Keratinocyte (primary cell): ENCODE results near the gene ARL14EPL. TPM values are rescaled to one million over a fixed set of nuclear protein-coding genes. Genes with fewer than 3 reads are reported as not detected.

Experiments
- DNase-seq: peaks from one replicate; pipeline ENCODE4 v3.0.0-alpha.2; 2011; ENCODE audit warnings: low read depth, missing footprints, low spot score
- FAIRE-seq: peaks from 2 replicates; lab custom pipeline; 2011; peaks lifted over from hg19 to GRCh38; lab: Jason Lieb, UNC
- H2AFZ ChIP-seq: 2 replicates; pipeline ENCODE4 v1.6.0; 2012; ENCODE audit warnings: low read length, control low read depth, inconsistent platforms; ENCODE audit not compliant: control insufficient read depth
- H3K27ac ChIP-seq: 2 replicates; pipeline ENCODE4 v1.5.1; 2011; ENCODE audit warnings: low read length; ENCODE audit not compliant: control insufficient read depth, insufficient read depth
- H3K27me3 ChIP-seq: 3 replicates; pipeline ENCODE4 v1.6.0; 2011; ENCODE audit warnings: low read length; ENCODE audit not compliant: control insufficient read depth, insufficient read depth; ENCODE audit errors: extremely low read depth
- H3K36me3 ChIP-seq, 2 experiments: 2 replicates in 1 of 2; 3 replicates in 1 of 2; pipeline ENCODE4 v1.5.1; 2011; ENCODE audit warnings: low read length in 2 of 2, mild to moderate bottlenecking in 1 of 2; ENCODE audit not compliant: control insufficient read depth in 2 of 2, insufficient read depth in 2 of 2; ENCODE audit errors: extremely low read depth in 1 of 2
- H3K4me1 ChIP-seq: 3 replicates; pipeline ENCODE4 v1.5.1; 2011; ENCODE audit warnings: low read length; ENCODE audit not compliant: control insufficient read depth, insufficient read depth; ENCODE audit errors: extremely low read depth
- H3K4me2 ChIP-seq: 3 replicates; pipeline ENCODE4 v1.6.0; 2011; ENCODE audit warnings: low read depth, low read length; ENCODE audit not compliant: control insufficient read depth, insufficient read depth; ENCODE audit errors: extremely low read depth
- H3K4me3 ChIP-seq, 3 experiments: fragments of 200-600 bp in 1 of 3; sonication (generic) in 1 of 3; 2 replicates in 2 of 3; 3 replicates in 1 of 3; pipeline ENCODE4 v1.5.1; 2011 to 2016; ENCODE audit warnings: low read length in 3 of 3, mild to moderate bottlenecking in 3 of 3, control low read depth in 2 of 3, inconsistent platforms in 1 of 3, low read depth in 1 of 3, mixed read lengths in 1 of 3, mixed run types in 1 of 3, moderate library complexity in 1 of 3; ENCODE audit not compliant: control insufficient read depth in 2 of 3, insufficient read depth in 2 of 3; ENCODE audit errors: extremely low read depth in 1 of 3
- H3K79me2 ChIP-seq: 2 replicates; pipeline ENCODE4 v1.6.0; 2012; ENCODE audit warnings: low read length; ENCODE audit not compliant: control insufficient read depth, insufficient read depth
- H3K9ac ChIP-seq: 3 replicates; pipeline ENCODE4 v1.6.0; 2011; ENCODE audit warnings: low read length; ENCODE audit not compliant: control insufficient read depth, insufficient read depth; ENCODE audit errors: extremely low read depth
- H3K9me1 ChIP-seq: 3 replicates; pipeline ENCODE4 v1.6.0; 2011; ENCODE audit warnings: low read length; ENCODE audit not compliant: control insufficient read depth, insufficient read depth; ENCODE audit errors: extremely low read depth
- H3K9me3 ChIP-seq: 2 replicates; pipeline ENCODE4 v1.5.1; 2012; ENCODE audit warnings: low read depth, low read length; ENCODE audit not compliant: control insufficient read depth
- H4K20me1 ChIP-seq: 3 replicates; pipeline ENCODE4 v1.6.0; 2011; ENCODE audit warnings: low read length; ENCODE audit not compliant: control insufficient read depth, insufficient read depth; ENCODE audit errors: extremely low read depth
- CTCF ChIP-seq, 3 experiments: IDR thresholded peaks in 1 of 3; conservative IDR thresholded peaks in 1 of 3; optimal IDR thresholded peaks in 1 of 3; 2 replicates in 2 of 3; 3 replicates in 1 of 3; pipeline versions ENCODE3 to v1.5.1; 2011; ENCODE audit warnings: low read length in 3 of 3, mild to moderate bottlenecking in 3 of 3, moderate library complexity in 2 of 3, control low read depth in 1 of 3, inconsistent platforms in 1 of 3; ENCODE audit not compliant: insufficient read depth in 2 of 3; ENCODE audit errors: extremely low read depth in 1 of 3
- EZH2 ChIP-seq: IDR thresholded peaks from one replicate; pipeline ENCODE4 v1.6.1; 2012; ENCODE audit warnings: inconsistent platforms, mild to moderate bottlenecking, low read length, moderate library complexity
- dilution Hi-C: fragments of 300-500 bp; cut with MboI; formaldehyde crosslinking; loops from one replicate; pipeline ENCODE4 v1.7.0; 2020; ENCODE audit warnings: low sequenced_read_pairs; ENCODE audit not compliant: extremely low pct_ligation_motif_present
- polyA plus RNA-seq, 5 experiments: library from polyadenylated mRNA; depleted of rRNA in 3 of 5; stranded (reverse) in 3 of 5; stranded (forward) in 1 of 5; unstranded in 1 of 5; fragments of >200 nt; gene quantifications; 1 replicate in 1 of 5; 2 replicates in 3 of 5; 3 replicates in 1 of 5; pipeline versions ENCODE4 v1.2.1 to v1.2.3, GENCODE V29; 2011 to 2012; ENCODE audit warnings: missing spikeins in 2 of 5, low read depth in 1 of 5, low replicate concordance in 1 of 5

ARL14EPL gene
- polyA plus RNA-seq, 1 donor (not counting 4 experiments of a cell fraction or from before 2014, with no cell fraction given): not detected

- Histone ChIP-seq H3K4me2 (no peak overlapping the region), H3K79me2 (no peaks in the 10 kb centered on the region), H3K36me3 (no peaks in the 10 kb centered on the region), H3K4me3 (no peak overlapping the region), H4K20me1 (no peaks in the 10 kb centered on the region), H3K9ac (no peak overlapping the region), H2AFZ (no peak overlapping the region), H3K4me1 (no peaks in the 10 kb centered on the region), H3K9me3 (no peaks in the 10 kb centered on the region), H3K27ac (no peak overlapping the region), H3K9me1 (no peaks in the 10 kb centered on the region), H3K27me3 (no peaks in the 10 kb centered on the region)
- FAIRE-seq (no peak), DNase-seq (no peak)
- dilution Hi-C loops: no loop called here
- TF ChIP-seq EZH2 (no peak), CTCF (optimal IDR thresholded peaks at IDR 0.05 in 1 of 3, IDR thresholded peaks at IDR 0.05 in 1 of 3, conservative IDR thresholded peaks at IDR 0.05 in 1 of 3; ENCODE audit: extremely low read depth in 1 of 3, insufficient read depth in 2 of 3, low read length in 3 of 3) (no peak)
Observed at GRCh38 chr5:116032991-116033390, 719 bp downstream of the ARL14EPL start.

GRCh38 chr5:116035123-116035522 is 2.9 kb downstream of the ARL14EPL start:
- Histone ChIP-seq H3K36me3 (no peaks in the 10 kb centered on the region), H3K27ac (no peak overlapping the region), H2AFZ (no peak overlapping the region), H3K9ac (no peak overlapping the region), H3K9me1 (no peaks in the 10 kb centered on the region), H3K9me3 (no peaks in the 10 kb centered on the region), H3K4me3 (no peak overlapping the region), H3K27me3 (peaks cover 4% of the 10 kb centered on the region), H3K4me2 (no peak overlapping the region), H3K4me1 (no peaks in the 10 kb centered on the region), H4K20me1 (no peaks in the 10 kb centered on the region), H3K79me2 (no peaks in the 10 kb centered on the region)
- no peak for FAIRE-seq
- dilution Hi-C loops: no loop called here
- DNase-seq: no peak
- TF ChIP-seq EZH2: no peak
- TF ChIP-seq CTCF (optimal IDR thresholded peaks at IDR 0.05 in 1 of 3, IDR thresholded peaks at IDR 0.05 in 1 of 3, conservative IDR thresholded peaks at IDR 0.05 in 1 of 3; ENCODE audit: extremely low read depth in 1 of 3, insufficient read depth in 2 of 3, low read length in 3 of 3): no peak
